Uterus (tissue), 4 donors: ENCODE data around the gene CYSLTR2. TPM values are rescaled to one million over a fixed set of nuclear protein-coding genes. Genes with fewer than 3 reads are reported as not detected.

Source experiments
- DNase-seq, 2 donors: peaks; one replicate each; pipeline ENCODE4 v3.0.0-alpha.2; 2019 to 2020
- H3K27ac ChIP-seq, 2 donors: fragments of 200-600 bp; sonication (generic); 1 replicate in 1 of 2; 2 replicates in 1 of 2; pipeline ENCODE4 v1.5.1; 2016 to 2018
- H3K27me3 ChIP-seq, 2 donors: fragments of 200-600 bp; sonication (generic); one replicate each; pipeline ENCODE4 v1.5.1; 2018 to 2019; ENCODE audit warnings: control low read depth in 1 of 2
- H3K36me3 ChIP-seq, 2 donors: fragments of 200-600 bp; sonication (generic); one replicate each; pipeline ENCODE4 v1.5.1; 2019; ENCODE audit warnings: control low read depth in 1 of 2
- H3K4me1 ChIP-seq, 2 donors: fragments of 200-600 bp; sonication (generic); one replicate each; pipeline ENCODE4 v1.5.1; 2018 to 2019; ENCODE audit warnings: control low read depth in 1 of 2
- H3K4me3 ChIP-seq, 2 donors: fragments of 200-600 bp; sonication (generic); 1 replicate in 1 of 2; 2 replicates in 1 of 2; pipeline ENCODE4 v1.5.1; 2018 to 2019; ENCODE audit warnings: mild to moderate bottlenecking in 1 of 2
- H3K9me3 ChIP-seq, 2 donors: fragments of 200-600 bp; sonication (generic); one replicate each; pipeline ENCODE4 v1.5.1; 2019; ENCODE audit warnings: control low read depth in 1 of 2
- CTCF ChIP-seq, 4 experiments: fragments of 200-600 bp in 2 of 4; fragments of 450-650 bp in 2 of 4; sonication (generic) in 2 of 4; IDR thresholded peaks; one replicate each; pipeline ENCODE4 v1.5.1; 2016 to 2019; ENCODE audit warnings: antibody characterized with exemption in 4 of 4, mild to moderate bottlenecking in 2 of 4, moderate library complexity in 1 of 4
- POLR2A ChIP-seq, 2 donors: fragments of 450-650 bp; IDR thresholded peaks; one replicate each; pipeline ENCODE4 v1.6.1; 2016; ENCODE audit warnings: antibody characterized with exemption in 2 of 2, mild to moderate bottlenecking in 1 of 2, moderate library complexity in 1 of 2
- intact Hi-C: fragments of 100-400 bp; cut with DNase I; formaldehyde crosslinking; loops from one replicate; pipeline ENCODE4 v1.15.1; 2023; ENCODE audit warnings: low total_unique reads
- total RNA-seq, 4 donors: library from RNA; depleted of rRNA in 3 of 4; stranded (reverse); fragments of >200 nt in 3 of 4; gene quantifications; one replicate each; pipeline versions ENCODE4 v1.1.0 to v1.2.4, GENCODE V29; 2014 to 2023
- donor health status: DM: yes; HTN: yes; CAD: no.

The CYSLTR2 gene
- total RNA-seq, 4 donors from 2014 or later, result 0.15 to 1.6 (median 0.42) TPM

- TF ChIP-seq CTCF (IDR thresholded peaks at IDR 0.05), result no peak
- TF ChIP-seq POLR2A (IDR thresholded peaks at IDR 0.05), result no peak
- DNase-seq, result no peak
- Histone ChIP-seq H3K27ac (no peak overlapping the region), H3K4me1 (no peaks in the 10 kb centered on the region), H3K4me3 (no peak overlapping the region), H3K27me3 (no peaks in the 10 kb centered on the region), H3K36me3 (no peaks in the 10 kb centered on the region), H3K9me3 (no peaks in the 10 kb centered on the region)
- intact Hi-C loops, result no loop called here
Observed at GRCh38 chr13:48710160-48710559, 56.4 kb downstream of the CYSLTR2 start.

GRCh38 chr13:48712141-48712540 lies 58.4 kb downstream of the CYSLTR2 start:
- Histone ChIP-seq H3K4me3 (no peak overlapping the region), H3K27ac (no peak overlapping the region), H3K9me3 (peaks cover 0 to 3% of the 10 kb centered on the region in 2 donors), H3K27me3 (no peaks in the 10 kb centered on the region), H3K4me1 (no peaks in the 10 kb centered on the region), H3K36me3 (no peaks in the 10 kb centered on the region)
- no peak for DNase-seq
- TF ChIP-seq CTCF (IDR thresholded peaks at IDR 0.05) (no peak), POLR2A (IDR thresholded peaks at IDR 0.05) (no peak)
- intact Hi-C loops, result no loop called here

- intact Hi-C loops, result no loop called here
- no peak for DNase-seq
- no peak overlapping the region for H3K4me3 ChIP-seq
- no peaks in the 10 kb centered on the region for H3K36me3 ChIP-seq
- no peaks in the 10 kb centered on the region for H3K27me3 ChIP-seq
- TF ChIP-seq CTCF (IDR thresholded peaks at IDR 0.05), result no peak
- no peak for TF ChIP-seq POLR2A (IDR thresholded peaks at IDR 0.05)
- H3K9me3 ChIP-seq, result peaks cover 0 to 17% of the 10 kb centered on the region in 2 donors
- no peak overlapping the region for H3K27ac ChIP-seq
- H3K4me1 ChIP-seq, result no peaks in the 10 kb centered on the region
Observed at GRCh38 chr13:48715977-48716376, 62.2 kb downstream of the CYSLTR2 start.

- Histone ChIP-seq H3K9me3 (peaks cover 0 to 17% of the 10 kb centered on the region in 2 donors), H3K36me3 (no peaks in the 10 kb centered on the region), H3K4me3 (no peak overlapping the region), H3K27me3 (no peaks in the 10 kb centered on the region), H3K4me1 (no peaks in the 10 kb centered on the region), H3K27ac (no peak overlapping the region)
- DNase-seq, result no peak
- intact Hi-C loops, result no loop called here
- no peak for TF ChIP-seq POLR2A (IDR thresholded peaks at IDR 0.05)
- TF ChIP-seq CTCF (IDR thresholded peaks at IDR 0.05), result no peak
Observed at GRCh38 chr13:48720621-48721020, 66.9 kb downstream of the CYSLTR2 start.

- Histone ChIP-seq H3K4me3 (no peak overlapping the region), H3K4me1 (no peaks in the 10 kb centered on the region), H3K36me3 (no peaks in the 10 kb centered on the region), H3K9me3 (peaks cover 0 to 6% of the 10 kb centered on the region in 2 donors), H3K27me3 (no peaks in the 10 kb centered on the region), H3K27ac (no peak overlapping the region)
- no peak for TF ChIP-seq POLR2A (IDR thresholded peaks at IDR 0.05)
- TF ChIP-seq CTCF (IDR thresholded peaks at IDR 0.05), result no peak
- intact Hi-C loops, result no loop called here
- no peak for DNase-seq
Observed at GRCh38 chr13:48723168-48723567, 69.4 kb downstream of the CYSLTR2 start.
